AG04450 (cell line): Measurements from ENCODE around the gene COL6A3. TPM values are rescaled to one million over a fixed set of nuclear protein-coding genes. Genes with fewer than 3 reads are reported as not detected.

Experiments used
- CTCF ChIA-PET: fragments of 300-600, 350-600 bp; formaldehyde crosslinking; extraction: SDS; loops from one replicate; lab custom pipeline; 2022; ENCODE audit warnings: antibody characterized with exemption, inconsistent platforms; lab: Charles Lee
- POLR2A ChIA-PET: fragments of 350-600 bp; formaldehyde crosslinking; extraction: SDS; loops from one replicate; lab custom pipeline; 2021; ENCODE audit warnings: antibody characterized with exemption, inconsistent platforms; lab: Yijun Ruan, JAX
- DNase-seq: peaks from one replicate; pipeline ENCODE4 v3.0.0-alpha.2; 2011; ENCODE audit warnings: low read depth, low spot score
- H3K27ac ChIP-seq: one replicate; pipeline ENCODE4 v1.5.1; 2012; ENCODE audit warnings: low read depth, low read length, control low read depth
- H3K27me3 ChIP-seq: one replicate; pipeline ENCODE4 v1.6.0; 2012; ENCODE audit warnings: low read length; ENCODE audit not compliant: control insufficient read depth, insufficient read depth
- H3K4me3 ChIP-seq: 2 replicates; pipeline ENCODE4 v1.5.1; 2011; ENCODE audit warnings: mild to moderate bottlenecking, low read depth, low read length, control low read depth
- H3K9me3 ChIP-seq: 2 replicates; pipeline ENCODE4 v1.5.1; 2012; ENCODE audit warnings: low read length; ENCODE audit not compliant: control insufficient read depth, insufficient read depth
- polyA plus RNA-seq: library from polyadenylated mRNA; depleted of rRNA; stranded (reverse); fragments of >200 nt; gene quantifications from 2 replicates; pipeline ENCODE4 v1.2.3, GENCODE V29; 2011
- TF ChIP-seq, protein P1 (sequence below): IDR thresholded peaks from 2 replicates; pipeline ENCODE4 v1.5.1; 2011; ENCODE audit warnings: low read depth, low read length, control low read depth, inconsistent platforms

The COL6A3 gene
- polyA plus RNA-seq, 1 experiment = 1,384 TPM

DNA sequence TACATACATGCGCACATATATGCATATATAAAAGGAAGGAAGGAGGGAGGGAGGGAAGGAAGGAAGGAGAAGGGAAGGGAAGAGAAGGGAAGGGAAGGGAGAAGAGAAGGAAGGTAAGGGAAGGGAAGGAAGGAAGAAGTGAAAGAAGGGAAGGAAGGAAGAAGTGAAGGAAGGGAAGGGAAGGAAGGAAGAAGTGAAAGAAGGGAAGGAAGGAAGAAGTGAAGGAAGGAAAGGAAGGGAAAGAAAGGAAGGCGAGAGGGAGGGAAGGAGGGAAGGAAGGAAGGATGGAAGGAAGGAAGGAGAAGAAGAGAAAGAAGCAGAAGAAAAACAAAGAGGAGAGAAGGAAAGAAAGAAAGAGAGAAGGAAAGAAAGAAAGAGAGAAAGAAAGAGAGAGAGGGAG is 16.9 kb downstream of the COL6A3 start:
- ChIA-PET POLR2A (no interaction called here), CTCF (no interaction called here)
- TF ChIP-seq, protein P1, sequence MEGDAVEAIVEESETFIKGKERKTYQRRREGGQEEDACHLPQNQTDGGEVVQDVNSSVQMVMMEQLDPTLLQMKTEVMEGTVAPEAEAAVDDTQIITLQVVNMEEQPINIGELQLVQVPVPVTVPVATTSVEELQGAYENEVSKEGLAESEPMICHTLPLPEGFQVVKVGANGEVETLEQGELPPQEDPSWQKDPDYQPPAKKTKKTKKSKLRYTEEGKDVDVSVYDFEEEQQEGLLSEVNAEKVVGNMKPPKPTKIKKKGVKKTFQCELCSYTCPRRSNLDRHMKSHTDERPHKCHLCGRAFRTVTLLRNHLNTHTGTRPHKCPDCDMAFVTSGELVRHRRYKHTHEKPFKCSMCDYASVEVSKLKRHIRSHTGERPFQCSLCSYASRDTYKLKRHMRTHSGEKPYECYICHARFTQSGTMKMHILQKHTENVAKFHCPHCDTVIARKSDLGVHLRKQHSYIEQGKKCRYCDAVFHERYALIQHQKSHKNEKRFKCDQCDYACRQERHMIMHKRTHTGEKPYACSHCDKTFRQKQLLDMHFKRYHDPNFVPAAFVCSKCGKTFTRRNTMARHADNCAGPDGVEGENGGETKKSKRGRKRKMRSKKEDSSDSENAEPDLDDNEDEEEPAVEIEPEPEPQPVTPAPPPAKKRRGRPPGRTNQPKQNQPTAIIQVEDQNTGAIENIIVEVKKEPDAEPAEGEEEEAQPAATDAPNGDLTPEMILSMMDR = no peak
- no peak overlapping the region for H3K27ac ChIP-seq
- H3K4me3 ChIP-seq = no peak overlapping the region
- no peaks in the 10 kb centered on the region for H3K27me3 ChIP-seq
- no peak for DNase-seq
- H3K9me3 ChIP-seq = no peaks in the 10 kb centered on the region

DNA sequence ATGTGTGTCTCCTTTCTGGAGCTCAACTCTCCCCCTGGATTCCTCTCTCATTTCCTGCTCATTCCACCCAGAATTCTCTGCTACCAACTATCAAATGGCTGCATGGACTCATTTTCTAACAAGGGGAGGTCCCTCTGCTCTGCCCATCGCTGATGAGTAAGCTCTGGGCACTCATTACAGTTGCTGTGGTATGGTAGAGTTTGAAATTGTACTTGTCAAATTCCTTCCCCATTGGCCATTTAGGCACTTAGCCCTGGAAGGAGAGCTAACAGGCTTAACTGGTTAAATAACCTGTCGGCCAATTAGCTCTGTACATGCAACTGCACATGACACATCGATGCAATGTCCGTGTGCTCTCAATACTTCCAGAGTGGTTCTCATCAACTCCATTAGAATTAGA is 20.4 kb downstream of the COL6A3 start:
- no peaks in the 10 kb centered on the region for H3K9me3 ChIP-seq
- POLR2A ChIA-PET = no interaction called here
- no peak for DNase-seq
- H3K4me3 ChIP-seq = no peak overlapping the region
- no peaks in the 10 kb centered on the region for H3K27me3 ChIP-seq
- TF ChIP-seq, protein P1 = no peak
- CTCF ChIA-PET = interaction anchor here (1.0 to 1.1 kb wide), 3 partner anchors 16 to 271 kb away, joined by 3 to 4 read pairs (median 4); no protein-coding TSS in a partner anchor
- H3K27ac ChIP-seq = peak overlapping the region; percentile 33

DNA sequence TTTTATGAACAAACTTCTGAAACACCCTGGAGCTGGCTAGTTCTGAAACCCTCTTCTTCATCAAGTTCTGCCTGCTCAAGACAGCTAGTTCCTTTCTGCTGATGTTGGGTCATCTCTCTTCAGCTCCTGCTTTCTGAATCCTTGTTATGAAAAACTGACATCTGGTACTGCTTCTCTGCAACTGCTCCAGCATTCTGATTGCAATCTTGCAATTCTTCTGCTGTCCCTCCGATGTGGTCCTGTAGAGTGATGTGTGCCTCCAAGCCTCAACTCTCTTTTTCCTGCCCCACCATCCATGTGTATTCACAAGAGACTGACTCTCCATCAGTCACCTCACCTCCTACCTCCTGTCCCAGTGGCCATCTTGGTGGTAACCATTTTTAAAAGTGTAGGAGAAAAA is 21.8 kb downstream of the COL6A3 start:
- TF ChIP-seq, protein P1 = no peak
- ChIA-PET POLR2A (no interaction called here), CTCF (no interaction called here)
- H3K4me3 ChIP-seq = no peak overlapping the region
- H3K9me3 ChIP-seq = no peaks in the 10 kb centered on the region
- DNase-seq = no peak
- H3K27me3 ChIP-seq = no peaks in the 10 kb centered on the region
- H3K27ac ChIP-seq = no peak overlapping the region

DNA sequence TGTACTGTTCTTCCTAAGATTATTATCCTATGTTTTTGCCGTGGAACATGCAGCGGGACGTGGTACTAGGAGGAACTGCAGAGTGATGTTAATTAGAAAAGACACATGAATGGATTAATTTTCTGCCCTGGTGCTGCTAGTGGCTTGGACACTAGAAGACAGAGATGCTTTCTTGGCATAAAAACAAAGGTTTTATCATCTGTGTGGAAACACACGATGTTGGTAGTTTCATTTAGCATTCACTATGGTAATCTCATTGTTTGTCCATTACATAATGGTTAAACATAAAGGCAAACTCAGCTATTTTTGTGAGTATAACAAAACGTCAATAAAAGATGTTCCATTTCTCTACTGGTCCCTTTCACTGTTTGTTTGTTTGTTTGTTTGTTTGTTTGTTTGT is 22.8 kb downstream of the COL6A3 start:
- no peak for DNase-seq

DNA sequence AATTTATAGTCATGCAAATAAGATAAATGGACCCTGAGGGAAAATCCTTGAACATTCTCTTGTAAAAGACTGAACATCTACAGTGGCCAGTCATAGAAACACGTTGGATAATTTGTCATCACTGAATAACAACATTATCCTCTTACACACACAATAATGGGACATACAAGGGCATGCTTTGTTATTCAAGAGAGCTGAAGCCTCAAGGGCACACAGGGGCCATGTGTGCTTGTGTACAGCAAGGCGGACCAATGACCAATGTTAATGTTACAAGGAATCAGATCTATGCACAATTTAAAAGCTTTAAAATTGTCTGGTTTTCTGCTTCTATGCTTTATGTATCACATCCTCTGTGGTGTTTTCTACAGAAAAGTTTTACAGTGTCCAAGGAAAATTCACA is 23.7 kb downstream of the COL6A3 start:
- POLR2A ChIA-PET = no interaction called here
- H3K27me3 ChIP-seq = no peaks in the 10 kb centered on the region
- CTCF ChIA-PET = interaction anchor here (1.3 kb wide), 1 partner anchor 31 kb away, joined by 7 read pairs; no protein-coding TSS in a partner anchor
- no peak overlapping the region for H3K4me3 ChIP-seq
- H3K9me3 ChIP-seq = no peaks in the 10 kb centered on the region
- TF ChIP-seq, protein P1 = no peak
- no peak overlapping the region for H3K27ac ChIP-seq
- DNase-seq = no peak

More for the DNA sequence above, 22.8 kb downstream of the COL6A3 start:
- CTCF ChIA-PET = interaction anchor here (0.8 to 1.3 kb wide), 2 partner anchors 30 to 269 kb away, joined by 3 to 7 read pairs; no protein-coding TSS in a partner anchor
- TF ChIP-seq, protein P1 = no peak
- no peak overlapping the region for H3K27ac ChIP-seq
- H3K9me3 ChIP-seq = no peaks in the 10 kb centered on the region
- H3K4me3 ChIP-seq = no peak overlapping the region
- POLR2A ChIA-PET = no interaction called here
- no peaks in the 10 kb centered on the region for H3K27me3 ChIP-seq
